CD4-positive, alpha-beta T cell treated with Interleukin-21 for 1 hour (primary cell): ENCODE results near the gene KDM6A.
A peak's percentile ranks its signal among the peaks of the same experiment; 100 is the strongest.
"Not testable (repeated sequence)": the region's sequence is repeated elsewhere in the genome, so short reads cannot be mapped to it uniquely, and the experiment has no call there.

ENCODE experiments used
- DNase-seq: peaks from one replicate; pipeline ENCODE4 v3.0.0-alpha.2; 2020

The KDM6A gene

GRCh38 chrX:44967221-44967620 lies 94.2 kb downstream of the KDM6A start:
- no peak for DNase-seq

GRCh38 chrX:44970709-44971108 lies 97.7 kb downstream of the KDM6A start:
- no peak for DNase-seq

- no peak for DNase-seq
Measured at GRCh38 chrX:44971674-44972073, 98.7 kb downstream of the KDM6A start.

GRCh38 chrX:44972132-44972531 lies 99.1 kb downstream of the KDM6A start:
- DNase-seq = no peak

GRCh38 chrX:44973420-44973932 lies 100.5 kb downstream of the KDM6A start:
- DNase-seq = no peak

- DNase-seq = no peak
Measured at GRCh38 chrX:44974451-44974850, 101.5 kb downstream of the KDM6A start.

- no peak for DNase-seq
Measured at GRCh38 chrX:44975666-44976263, 102.8 kb downstream of the KDM6A start.

GRCh38 chrX:44978976-44979375 lies 106.0 kb downstream of the KDM6A start:
- DNase-seq = no peak

GRCh38 chrX:44980403-44980802 lies 107.4 kb downstream of the KDM6A start:
- no peak for DNase-seq

GRCh38 chrX:44980883-44981282 lies 107.9 kb downstream of the KDM6A start:
- DNase-seq = no peak

- no peak for DNase-seq
Measured at GRCh38 chrX:44989995-44990770, 117.2 kb downstream of the KDM6A start.

GRCh38 chrX:44992775-44993174 lies 119.8 kb downstream of the KDM6A start:
- no peak for DNase-seq

- DNase-seq = no peak
Measured at GRCh38 chrX:44996277-44996676, 123.3 kb downstream of the KDM6A start.

- DNase-seq = peak; percentile 6
Measured at GRCh38 chrX:44997282-44997812, 124.4 kb downstream of the KDM6A start.

GRCh38 chrX:44997888-44998287 lies 124.9 kb downstream of the KDM6A start:
- DNase-seq = no peak

- not testable (repeated sequence) for DNase-seq
Measured at GRCh38 chrX:44999237-44999636, 126.2 kb downstream of the KDM6A start.

GRCh38 chrX:44999872-45000271 lies 126.9 kb downstream of the KDM6A start:
- DNase-seq = not testable (repeated sequence)

GRCh38 chrX:45001048-45001447 lies 128.1 kb downstream of the KDM6A start:
- DNase-seq = no peak

- DNase-seq = no peak
Measured at GRCh38 chrX:45003085-45003484, 130.1 kb downstream of the KDM6A start.

- DNase-seq = no peak
Measured at GRCh38 chrX:45006002-45006800, 133.2 kb downstream of the KDM6A start.

- DNase-seq = no peak
Measured at GRCh38 chrX:45007598-45007997, 134.6 kb downstream of the KDM6A start.

GRCh38 chrX:45009371-45010000 lies 136.5 kb downstream of the KDM6A start:
- no peak for DNase-seq

GRCh38 chrX:45011131-45011530 lies 138.1 kb downstream of the KDM6A start:
- no peak for DNase-seq
